Activated CD4-positive, alpha-beta T cell treated with anti-CD3 and anti-CD28 coated beads, Interleukin-2, amount 50 U/mL, for 1 hour (primary cell): Measurements from ENCODE around the gene NIT2.
"Not testable (repeated sequence)": the region's sequence is repeated elsewhere in the genome, so short reads cannot be mapped to it uniquely, and the experiment has no call there.

ENCODE experiments used
- DNase-seq: peaks from one replicate; pipeline ENCODE4 v3.0.0-alpha.2; 2020

Gene NIT2, protein sequence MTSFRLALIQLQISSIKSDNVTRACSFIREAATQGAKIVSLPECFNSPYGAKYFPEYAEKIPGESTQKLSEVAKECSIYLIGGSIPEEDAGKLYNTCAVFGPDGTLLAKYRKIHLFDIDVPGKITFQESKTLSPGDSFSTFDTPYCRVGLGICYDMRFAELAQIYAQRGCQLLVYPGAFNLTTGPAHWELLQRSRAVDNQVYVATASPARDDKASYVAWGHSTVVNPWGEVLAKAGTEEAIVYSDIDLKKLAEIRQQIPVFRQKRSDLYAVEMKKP

GRCh38 chr3:100334488-100335351 lies at the start of gene NIT2:
Gene NIT2 (plus strand): TSS chr3:100334757. CDS start chr3:100334792, 35 bp downstream.
- DNase-seq, result peak; percentile 76

DNA sequence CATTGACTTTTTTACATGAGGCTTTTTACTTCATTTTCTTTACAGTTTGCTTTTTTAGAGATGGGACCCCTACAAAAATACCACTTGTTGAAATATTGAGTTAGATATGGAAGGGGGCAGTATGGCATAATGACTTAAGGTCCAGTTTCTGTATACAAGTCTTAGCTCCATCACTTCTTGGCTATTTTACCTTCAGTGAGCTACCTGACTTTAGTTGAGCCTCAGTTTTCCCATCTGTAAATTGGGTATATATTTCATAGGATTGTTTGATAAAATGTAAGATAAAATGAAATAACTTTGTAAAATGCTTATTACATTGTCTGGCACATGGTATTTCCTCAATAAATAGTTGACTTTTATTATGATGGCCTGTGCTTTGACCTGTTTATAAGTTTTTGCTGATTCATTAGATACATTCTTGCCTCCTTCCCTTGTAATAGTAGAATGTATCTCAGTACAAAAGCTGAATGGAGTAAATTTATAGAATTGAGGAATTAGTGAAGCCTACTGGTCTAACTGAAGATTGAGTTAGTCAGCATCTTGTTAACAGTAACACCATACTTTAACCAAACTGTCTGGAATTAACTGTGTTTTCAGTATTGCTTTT lies 46.2 kb upstream of the NIT2 start:
- DNase-seq, result no peak

DNA sequence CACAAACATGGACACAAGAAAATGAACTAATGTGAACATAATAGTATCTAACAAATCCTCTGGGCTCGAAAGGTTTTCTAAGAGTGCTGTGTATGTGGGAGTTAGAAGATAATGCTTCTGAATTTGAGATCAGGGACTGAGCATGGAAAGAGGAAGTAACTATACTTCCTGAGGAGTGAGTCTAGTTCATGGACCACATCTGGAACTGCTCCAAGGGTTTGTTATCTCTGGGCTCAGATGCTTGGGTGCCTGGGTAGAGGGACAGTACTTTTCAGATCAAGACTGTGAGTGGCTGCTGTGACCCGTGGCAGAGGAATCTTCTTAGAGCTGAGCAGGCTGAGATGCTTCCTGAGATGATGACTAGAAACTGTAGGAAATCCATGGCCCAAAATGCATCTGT lies 45.2 kb upstream of the NIT2 start:
- no peak for DNase-seq

DNA sequence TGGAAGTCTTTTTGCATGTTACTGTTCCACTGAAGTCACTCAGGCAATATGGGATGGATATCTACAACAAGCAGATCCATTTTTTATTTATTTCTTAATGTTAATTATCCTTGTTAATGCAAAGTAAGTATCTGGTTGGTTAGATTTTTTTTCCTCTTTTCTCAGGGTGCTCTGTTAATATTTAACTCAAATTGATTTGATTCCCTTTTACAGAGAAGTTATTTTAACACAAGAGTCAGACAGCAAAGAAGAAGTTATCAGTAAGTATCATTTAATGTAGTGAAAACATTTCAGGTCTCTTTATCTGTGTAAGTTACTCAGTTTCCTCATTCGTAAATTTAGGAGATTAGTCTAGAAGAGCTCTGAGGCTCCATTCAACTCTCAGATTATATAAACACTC lies 39.5 kb upstream of the NIT2 start:
- DNase-seq, result no peak

DNA sequence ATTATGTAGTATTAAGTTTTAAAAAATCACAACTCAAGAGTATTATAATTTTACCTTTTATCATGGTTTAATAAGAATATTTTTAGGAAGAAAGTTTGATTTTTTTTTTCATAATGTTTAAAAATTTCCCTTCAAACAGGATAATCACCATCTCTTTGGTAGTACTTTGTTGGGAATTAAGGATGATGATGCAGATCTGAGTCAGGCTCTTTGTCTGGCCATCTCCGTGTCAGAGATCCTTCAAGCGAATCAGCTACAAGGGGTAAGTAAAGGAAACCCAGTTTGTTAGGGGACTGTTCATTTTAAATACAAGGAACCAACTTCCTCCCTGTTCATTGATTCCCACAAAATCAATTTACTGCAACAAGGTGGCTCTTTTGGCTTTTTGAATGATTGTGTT lies 36.8 kb upstream of the NIT2 start:
- no peak for DNase-seq

DNA sequence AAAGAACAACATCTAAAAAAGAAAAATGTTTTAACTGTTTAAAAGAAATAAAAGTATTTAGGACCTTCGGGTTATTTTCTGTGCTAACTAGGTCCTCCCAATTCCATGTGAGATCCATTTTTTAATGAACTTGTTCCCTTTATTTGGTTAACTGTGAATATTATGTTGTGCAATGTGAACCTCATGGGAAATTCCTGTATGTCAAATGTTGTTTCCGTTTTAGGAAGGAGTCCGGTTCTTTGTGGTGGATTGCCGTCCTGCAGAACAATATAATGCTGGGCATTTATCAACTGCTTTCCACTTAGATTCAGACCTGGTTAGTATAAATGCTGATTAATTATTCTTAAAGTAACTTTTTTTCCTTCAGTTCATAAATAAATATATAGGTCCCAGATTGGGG lies 35.5 kb upstream of the NIT2 start:
- no peak for DNase-seq

DNA sequence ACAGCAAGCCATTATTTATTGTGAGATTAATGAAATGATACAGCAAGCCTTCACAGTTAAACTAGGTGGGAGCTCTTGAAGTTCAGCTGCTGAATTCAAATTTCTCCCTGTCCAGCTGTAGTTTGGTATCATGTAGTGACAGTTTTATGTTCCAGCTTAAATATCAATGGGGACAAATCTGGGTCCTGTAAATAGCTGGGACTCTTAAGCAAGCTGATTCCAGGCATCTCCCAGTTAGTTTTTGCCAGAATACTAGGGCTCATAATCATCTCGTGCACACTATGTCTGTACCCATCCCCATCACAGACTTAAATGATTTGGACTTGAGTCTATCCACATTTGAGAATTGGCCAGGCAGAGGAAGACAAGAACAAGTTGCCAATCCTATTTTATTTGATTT lies 27.9 kb upstream of the NIT2 start:
- no peak for DNase-seq

GRCh38 chr3:100310355-100310965 lies 24.1 kb upstream of the NIT2 start:
- no peak for DNase-seq

- no peak for DNase-seq
Measured at GRCh38 chr3:100311011-100311410, 23.5 kb upstream of the NIT2 start.

GRCh38 chr3:100316641-100317069 lies 17.9 kb upstream of the NIT2 start:
- DNase-seq, result peak; percentile 13

GRCh38 chr3:100317912-100318311 lies 16.6 kb upstream of the NIT2 start:
- DNase-seq, result no peak

DNA sequence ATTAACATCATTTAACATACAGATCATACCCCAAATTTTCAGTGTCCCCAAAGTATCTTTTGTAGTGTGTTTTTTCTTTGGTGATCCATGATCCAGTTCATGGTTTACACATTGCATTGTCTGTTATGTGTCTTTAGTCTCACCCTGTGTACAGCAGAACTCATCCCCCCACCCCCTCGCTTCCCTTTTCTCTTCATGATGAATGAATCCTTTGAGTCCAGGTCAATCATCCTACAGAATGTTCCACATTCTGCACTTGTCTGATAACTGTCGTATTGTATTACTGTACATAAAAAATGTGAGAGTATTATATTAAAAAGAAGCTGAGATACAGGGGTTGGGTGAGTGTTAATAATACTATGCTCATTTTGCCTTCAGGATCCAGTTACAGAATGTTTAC lies 14.6 kb upstream of the NIT2 start:
- no peak for DNase-seq

GRCh38 chr3:100324044-100324443 lies 10.5 kb upstream of the NIT2 start:
- no peak for DNase-seq

DNA sequence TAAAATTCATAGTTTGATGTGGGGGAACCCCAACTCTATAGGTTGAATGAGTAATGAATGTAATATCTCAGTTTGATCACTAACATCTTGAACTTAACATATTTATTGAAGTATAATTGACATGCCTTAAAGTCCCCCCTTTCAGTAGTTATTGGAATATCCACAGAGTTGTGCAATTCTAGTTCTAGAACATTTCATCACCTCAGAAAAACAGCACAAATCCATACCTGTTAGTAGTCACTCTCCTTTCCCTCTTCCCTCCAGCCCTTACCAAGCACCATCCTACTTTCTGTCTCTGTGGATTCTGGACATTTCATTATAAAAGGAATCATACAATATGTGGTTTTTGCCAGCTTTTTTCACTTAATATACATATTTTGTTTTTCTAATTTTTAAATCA lies 8.7 kb upstream of the NIT2 start:
- no peak for DNase-seq

GRCh38 chr3:100327377-100327776 lies 7.2 kb upstream of the NIT2 start:
- not testable (repeated sequence) for DNase-seq

DNA sequence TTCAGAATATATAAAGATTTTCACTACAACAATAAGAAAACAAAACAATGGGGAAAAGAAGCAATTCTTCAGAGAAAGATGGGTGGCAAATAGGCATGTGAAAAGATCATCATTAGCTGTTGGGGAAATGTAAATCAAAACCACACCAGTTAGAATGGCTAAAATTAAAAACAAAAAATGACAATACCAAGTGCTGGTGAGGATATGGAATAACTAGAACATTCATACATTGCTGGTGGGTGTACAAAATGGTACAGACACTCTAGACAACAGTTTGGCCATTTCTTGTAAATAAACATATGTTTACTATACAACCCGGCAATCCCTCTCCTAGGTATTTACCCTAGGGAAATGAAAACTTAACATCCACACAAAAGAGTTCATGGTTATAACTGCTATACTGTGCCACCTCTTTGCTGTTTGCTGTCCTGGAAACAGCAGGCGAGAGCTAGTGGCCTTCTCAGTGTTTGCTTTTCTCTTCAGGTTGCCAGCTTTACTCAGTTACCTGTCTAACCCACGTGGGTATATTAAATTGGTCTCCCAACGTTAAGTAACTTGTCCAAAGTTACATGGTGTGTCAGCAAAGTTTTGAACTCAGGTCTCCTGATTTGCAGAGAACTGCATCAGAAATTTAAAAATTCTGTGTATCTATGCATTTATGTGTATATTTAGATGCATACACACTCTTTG lies 4.6 kb upstream of the NIT2 start:
- DNase-seq, result no peak

GRCh38 chr3:100330651-100331050 lies 3.9 kb upstream of the NIT2 start:
- DNase-seq, result no peak

DNA sequence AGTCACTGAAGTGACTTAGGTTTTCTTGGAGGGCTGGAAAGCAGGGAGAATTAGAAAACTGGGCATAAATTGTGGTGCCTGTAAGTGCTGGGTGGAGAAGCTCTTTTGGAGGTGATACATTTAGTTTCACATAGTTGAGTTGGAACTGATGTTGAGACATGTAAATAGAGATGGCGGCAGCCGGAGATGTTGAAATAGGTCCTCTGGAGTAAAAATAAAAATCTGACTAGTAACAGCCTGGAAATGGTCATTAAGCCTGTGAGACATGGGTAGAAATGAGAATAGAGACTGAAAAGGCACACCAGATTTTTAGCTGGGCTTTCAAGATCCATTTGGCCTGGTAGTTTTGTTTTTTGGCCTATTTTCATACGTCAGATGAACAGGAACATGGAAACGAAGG lies 2.9 kb upstream of the NIT2 start:
- no peak for DNase-seq

DNA sequence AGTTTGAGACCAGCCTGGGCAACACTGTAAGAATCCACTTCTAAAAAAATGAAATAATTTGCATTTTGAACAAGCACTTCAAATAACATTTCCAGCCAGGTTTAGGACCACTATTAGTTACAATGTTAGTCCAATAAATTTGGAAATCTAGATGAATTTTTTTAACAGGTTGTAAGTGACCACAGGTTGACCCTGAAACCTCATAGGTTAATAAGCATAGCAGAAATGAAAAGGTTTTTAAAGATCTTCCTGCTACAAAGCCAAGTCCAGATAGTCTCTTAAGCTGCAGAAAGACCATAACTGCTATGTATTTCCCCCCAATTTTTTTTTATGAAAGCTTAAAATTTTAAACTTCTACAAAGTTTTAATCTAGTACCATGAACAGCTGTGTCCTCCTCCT lies 1.5 kb upstream of the NIT2 start:
- DNase-seq, result no peak

- no peak for DNase-seq
Measured at GRCh38 chr3:100333970-100334487, 528 bp upstream of the NIT2 start.

DNA sequence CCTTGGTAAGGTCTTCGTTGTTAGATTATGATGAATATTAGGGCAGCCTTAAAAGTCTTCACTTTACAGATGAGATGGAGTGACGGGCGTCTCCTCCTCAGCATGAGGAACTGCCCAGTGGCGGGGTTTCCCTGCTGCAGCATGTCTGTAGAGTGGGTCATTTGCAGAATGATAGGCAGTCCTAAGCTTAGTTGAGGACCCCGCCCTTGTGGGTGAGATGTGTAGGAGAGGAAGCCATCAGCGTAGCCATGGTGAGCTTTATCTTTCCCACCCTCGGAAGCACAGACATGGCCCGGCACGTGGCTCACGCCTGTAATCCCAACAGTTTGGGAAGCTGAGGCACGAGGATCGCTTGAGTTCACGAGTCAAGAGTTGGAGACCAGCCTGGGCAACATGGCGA lies 877 bp downstream of the NIT2 start:
- DNase-seq, result no peak

GRCh38 chr3:100336229-100336628 lies 1.7 kb downstream of the NIT2 start:
- DNase-seq, result not testable (repeated sequence)

DNA sequence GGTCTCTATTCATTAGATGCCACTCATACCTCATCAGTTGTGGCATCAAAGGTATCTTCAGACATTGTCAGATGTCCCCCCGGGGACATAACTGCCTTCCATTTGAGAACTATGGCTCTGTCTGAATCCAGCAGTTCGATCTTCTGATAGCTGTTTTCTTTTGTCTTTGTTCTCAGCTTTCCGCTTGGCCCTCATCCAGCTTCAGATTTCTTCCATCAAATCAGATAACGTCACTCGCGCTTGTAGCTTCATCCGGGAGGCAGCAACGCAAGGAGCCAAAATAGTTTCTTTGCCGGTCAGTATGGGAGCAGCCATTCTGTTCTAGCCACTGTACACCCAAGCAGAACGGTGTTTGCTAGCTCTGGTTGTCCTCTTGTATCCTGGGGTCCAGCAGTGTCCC lies 4.4 kb downstream of the NIT2 start:
- no peak for DNase-seq
